GM18870 (cell line): ENCODE measurements around the gene COG3.
"Not testable (repeated sequence)": the region's sequence is repeated elsewhere in the genome, so short reads cannot be mapped to it uniquely, and the experiment has no call there.

ENCODE experiments used
- ATAC-seq: cut with Tn5 transposase; IDR thresholded peaks from one replicate; pipeline ENCODE4 v1.9.1; 2021; ENCODE audit warnings: moderate library complexity; ENCODE audit not compliant: unreplicated experiment

The COG3 gene

GRCh38 chr13:45464687-45465453 lies at the start of gene COG3:
Gene COG3 (plus strand): TSS chr13:45464939. CDS start chr13:45465037, 98 bp downstream.
- peak; percentile 88 for ATAC-seq

GRCh38 chr13:45415112-45415511 lies 49.6 kb upstream of the COG3 start:
- no peak for ATAC-seq

- ATAC-seq: no peak
These were observed 48.1 kb upstream of the COG3 start for GRCh38 chr13:45416516-45417128.

GRCh38 chr13:45417790-45418534 lies 46.8 kb upstream of the COG3 start, which contains the start of gene SLC25A30:
Gene SLC25A30 (minus strand): TSS chr13:45418373. CDS start chr13:45411425, 6,948 bp downstream.
- peak; percentile 72 for ATAC-seq

- ATAC-seq: not testable (repeated sequence)
These were observed 45.4 kb upstream of the COG3 start for GRCh38 chr13:45419389-45419788.

GRCh38 chr13:45419945-45420344 lies 44.8 kb upstream of the COG3 start:
- ATAC-seq: no peak

- ATAC-seq: no peak
These were observed 41.9 kb upstream of the COG3 start for GRCh38 chr13:45422731-45423292.

- ATAC-seq: not testable (repeated sequence)
These were observed 38.5 kb upstream of the COG3 start for GRCh38 chr13:45426056-45426841.

GRCh38 chr13:45432737-45433380 lies 31.9 kb upstream of the COG3 start:
- ATAC-seq: no peak

GRCh38 chr13:45433381-45433790 lies 31.4 kb upstream of the COG3 start:
- no peak for ATAC-seq

- no peak for ATAC-seq
These were observed 30.0 kb upstream of the COG3 start for GRCh38 chr13:45434556-45435371.

- ATAC-seq: no peak
These were observed 28.4 kb upstream of the COG3 start for GRCh38 chr13:45436332-45436731.

- no peak for ATAC-seq
These were observed 27.8 kb upstream of the COG3 start for GRCh38 chr13:45436953-45437352.

GRCh38 chr13:45437947-45438346 lies 26.8 kb upstream of the COG3 start:
- no peak for ATAC-seq

GRCh38 chr13:45439008-45439407 lies 25.7 kb upstream of the COG3 start:
- no peak for ATAC-seq

- no peak for ATAC-seq
These were observed 24.8 kb upstream of the COG3 start for GRCh38 chr13:45439781-45440462.

GRCh38 chr13:45441633-45442032 lies 23.1 kb upstream of the COG3 start:
- ATAC-seq: no peak

GRCh38 chr13:45445053-45445452 lies 19.7 kb upstream of the COG3 start:
- no peak for ATAC-seq

- no peak for ATAC-seq
These were observed 18.6 kb upstream of the COG3 start for GRCh38 chr13:45446181-45446580.
